Psoas muscle (tissue), 8 donors: Measurements from ENCODE around the gene LRRC18. TPM values are rescaled to one million over a fixed set of nuclear protein-coding genes. Genes with fewer than 3 reads are reported as not detected.

Experiments
- ATAC-seq, 4 donors: fragments of 200-7000 bp; cut with Tn5 transposase; one replicate each; pipeline ENCODE4 v1.9.1; 2020; ENCODE audit warnings: moderate library complexity in 3 of 4, mild to moderate bottlenecking in 2 of 4
- DNase-seq, 2 donors: peaks; one replicate each; pipeline ENCODE4 v3.0.0-alpha.2; 2020
- H3K27ac ChIP-seq: fragments of 200-600 bp; one replicate; pipeline ENCODE4 v1.8.0; 2022
- H3K27me3 ChIP-seq, 3 donors: fragments of 200-600 bp in 1 of 3; one replicate each; pipeline versions ENCODE4 v1.6.1 to v1.8.0; 2013 to 2022; ENCODE audit warnings: low read length in 2 of 3, mild to moderate bottlenecking in 2 of 3, moderate library complexity in 1 of 3; ENCODE audit not compliant: insufficient read depth in 3 of 3
- H3K36me3 ChIP-seq, 2 donors: fragments of 200-600 bp in 1 of 2; one replicate each; pipeline versions ENCODE4 v1.6.1 to v1.8.0; 2013 to 2022; ENCODE audit warnings: low read depth in 1 of 2, mild to moderate bottlenecking in 1 of 2, moderate library complexity in 1 of 2; ENCODE audit not compliant: insufficient read depth in 1 of 2
- H3K4me1 ChIP-seq: fragments of 200-600 bp; one replicate; pipeline ENCODE4 v1.8.0; 2022
- H3K4me3 ChIP-seq: fragments of 200-600 bp; one replicate; pipeline ENCODE4 v1.8.0; 2022; ENCODE audit warnings: mild to moderate bottlenecking
- H3K9me3 ChIP-seq: fragments of 200-600 bp; one replicate; pipeline ENCODE4 v1.8.0; 2022
- CTCF ChIP-seq: fragments of 200-600 bp; IDR thresholded peaks from one replicate; pipeline ENCODE4 v1.8.0; 2022; ENCODE audit warnings: antibody characterized with exemption
- WGBS, 3 donors: extraction: QIAGEN DNeasy Blood & Tissue Kit; methylation state at CpG; one replicate each; pipeline versions ENCODE4 v1.1.6 to v1.1.7; 2013; 5-methylcytosine and 5-hydroxymethylcytosine counted together
- intact Hi-C, 2 donors: fragments of 100-400 bp; cut with DNase I; formaldehyde crosslinking; loops; one replicate each; pipeline versions ENCODE4 v1.11.0 to v1.14.2; 2022
- polyA plus RNA-seq, 3 donors: library from polyadenylated mRNA; stranded (reverse); fragments of 200-250 nt; gene quantifications; one replicate each; pipeline ENCODE4 v1.2.3, GENCODE V29; 2013
- total RNA-seq, 4 donors: library from RNA; stranded (reverse); fragmentation: NEBNext Ultra II Directional in 2 of 4; extraction: Animal tissue kit (Norgen Biotek cat#: 25700) in 2 of 4; gene quantifications; one replicate each; pipeline versions ENCODE4 v1.2.1 to v1.2.4, GENCODE V29; 2021 to 2023
- donor health status: healthy with polysubstance abuse.
- donor health status: DM: no; HTN: no; CAD: no; lungs with moderate emphysema.
- donor health status: Bipolar disorder and iron deficiency.
- donor health status: healthy.
- donor health status: DM: yes; HTN: yes; CAD: no.
- donor health status: DM: no; HTN: no; CAD: no.
- donor health status: DM: no; HTN: no; CAD: no.
- donor health status: DM: yes; HTN: yes; CAD: no.

The LRRC18 gene
- total and polyA plus RNA-seq, 7 donors = not detected

GRCh38 chr10:48973065-48973464 is 33.4 kb upstream of the LRRC18 start:
- Histone ChIP-seq H3K9me3 (no peaks in the 10 kb centered on the region), H3K4me3 (no peak overlapping the region), H3K27ac (no peak overlapping the region), H3K4me1 (no peaks in the 10 kb centered on the region), H3K36me3 (no peaks in the 10 kb centered on the region), H3K27me3 (no peaks in the 10 kb centered on the region)
- no peak for DNase-seq
- WGBS, 3 donors = 81 to 89% (median 84%) methylated on average over 5 of the region's 5 CpGs
- no peak for ATAC-seq
- intact Hi-C loops = no loop called here
- no peak for TF ChIP-seq CTCF

GRCh38 chr10:48970654-48971053 is 31.0 kb upstream of the LRRC18 start:
- Histone ChIP-seq H3K4me1 (no peaks in the 10 kb centered on the region), H3K4me3 (no peak overlapping the region), H3K9me3 (no peaks in the 10 kb centered on the region), H3K27me3 (no peaks in the 10 kb centered on the region), H3K36me3 (no peaks in the 10 kb centered on the region), H3K27ac (no peak overlapping the region)
- no peak for ATAC-seq
- 88 to 90% (median 89%) methylated on average over 4 of the region's 4 CpGs for WGBS, 3 donors
- DNase-seq = no peak
- intact Hi-C loops = no loop called here
- no peak for TF ChIP-seq CTCF

GRCh38 chr10:48970046-48970445 is 30.4 kb upstream of the LRRC18 start:
- DNase-seq (no peak), ATAC-seq (no peak)
- WGBS, 3 donors = 92 to 94% (median 93%) methylated on average over 14 of the region's 14 CpGs

GRCh38 chr10:48968036-48968435 is 28.4 kb upstream of the LRRC18 start:
- TF ChIP-seq CTCF = no peak
- no peaks in the 10 kb centered on the region for H3K4me1 ChIP-seq

More at GRCh38 chr10:48970046-48970445, 30.4 kb upstream of the LRRC18 start:
- no peak for TF ChIP-seq CTCF
- intact Hi-C loops = no loop called here
- H3K36me3 ChIP-seq = no peaks in the 10 kb centered on the region
- no peak overlapping the region for H3K27ac ChIP-seq
- H3K27me3 ChIP-seq = no peaks in the 10 kb centered on the region
- H3K9me3 ChIP-seq = no peaks in the 10 kb centered on the region
- H3K4me1 ChIP-seq = no peaks in the 10 kb centered on the region
- H3K4me3 ChIP-seq = no peak overlapping the region

GRCh38 chr10:48965460-48965859 is 25.8 kb upstream of the LRRC18 start:
- intact Hi-C loops = no loop called here
- 89 to 93% (median 92%) methylated on average over 4 of the region's 4 CpGs for WGBS, 3 donors

More at GRCh38 chr10:48968036-48968435, 28.4 kb upstream of the LRRC18 start:
- Histone ChIP-seq H3K27ac (no peak overlapping the region), H3K27me3 (no peaks in the 10 kb centered on the region), H3K36me3 (no peaks in the 10 kb centered on the region), H3K9me3 (no peaks in the 10 kb centered on the region), H3K4me3 (no peak overlapping the region)
- DNase-seq = no peak
- ATAC-seq = no peak
- intact Hi-C loops = loop anchor here in 1 of 2 donors (2.0 kb wide), 1 partner anchor 301 kb away; no protein-coding TSS in a partner anchor
- 49 to 76% (median 64%) methylated on average over 3 of the region's 3 CpGs for WGBS, 3 donors

More at GRCh38 chr10:48965460-48965859, 25.8 kb upstream of the LRRC18 start:
- ATAC-seq (no peak), DNase-seq (no peak)
- H3K27me3 ChIP-seq = no peaks in the 10 kb centered on the region
- no peaks in the 10 kb centered on the region for H3K4me1 ChIP-seq
- H3K27ac ChIP-seq = no peak overlapping the region
- H3K36me3 ChIP-seq = no peaks in the 10 kb centered on the region
- no peaks in the 10 kb centered on the region for H3K9me3 ChIP-seq
- TF ChIP-seq CTCF = no peak
- no peak overlapping the region for H3K4me3 ChIP-seq
